ENCODE results near the gene ALPG.
"Not testable (repeated sequence)": the region's sequence is repeated elsewhere in the genome, so short reads cannot be mapped to it uniquely, and the experiment has no call there.

DNA sequence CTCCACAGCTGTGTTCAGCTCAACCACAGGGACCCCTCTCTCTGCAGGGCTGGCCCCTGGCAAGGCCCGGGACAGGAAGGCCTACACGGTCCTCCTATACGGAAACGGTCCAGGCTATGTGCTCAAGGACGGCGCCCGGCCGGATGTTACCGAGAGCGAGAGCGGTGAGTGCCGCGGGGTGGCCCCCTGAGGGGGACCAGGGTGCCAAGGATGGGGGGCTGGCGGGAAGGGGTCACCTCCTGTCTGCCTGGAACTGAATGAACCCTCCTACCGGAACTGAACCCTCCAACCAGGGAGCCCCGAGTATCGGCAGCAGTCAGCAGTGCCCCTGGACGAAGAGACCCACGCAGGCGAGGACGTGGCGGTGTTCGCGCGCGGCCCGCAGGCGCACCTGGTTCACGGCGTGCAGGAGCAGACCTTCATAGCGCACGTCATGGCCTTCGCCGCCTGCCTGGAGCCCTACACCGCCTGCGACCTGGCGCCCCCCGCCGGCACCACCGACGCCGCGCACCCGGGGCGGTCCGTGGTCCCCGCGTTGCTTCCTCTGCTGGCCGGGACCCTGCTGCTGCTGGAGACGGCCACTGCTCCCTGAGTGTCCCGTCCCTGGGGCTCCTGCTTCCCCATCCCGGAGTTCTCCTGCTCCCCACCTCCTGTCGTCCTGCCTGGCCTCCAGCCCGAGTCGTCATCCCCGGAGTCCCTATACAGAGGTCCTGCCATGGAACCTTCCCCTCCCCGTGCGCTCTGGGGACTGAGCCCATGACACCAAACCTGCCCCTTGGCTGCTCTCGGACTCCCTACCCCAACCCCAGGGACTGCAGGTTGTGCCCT lies 25.2 kb upstream of the ALPG start:
- TF ChIP-seq, protein P1, sequence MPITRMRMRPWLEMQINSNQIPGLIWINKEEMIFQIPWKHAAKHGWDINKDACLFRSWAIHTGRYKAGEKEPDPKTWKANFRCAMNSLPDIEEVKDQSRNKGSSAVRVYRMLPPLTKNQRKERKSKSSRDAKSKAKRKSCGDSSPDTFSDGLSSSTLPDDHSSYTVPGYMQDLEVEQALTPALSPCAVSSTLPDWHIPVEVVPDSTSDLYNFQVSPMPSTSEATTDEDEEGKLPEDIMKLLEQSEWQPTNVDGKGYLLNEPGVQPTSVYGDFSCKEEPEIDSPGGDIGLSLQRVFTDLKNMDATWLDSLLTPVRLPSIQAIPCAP (CRISPR knock-in tag; IDR thresholded peaks at IDR 0.05), result not testable (repeated sequence)
- TF ChIP-seq, protein P2, sequence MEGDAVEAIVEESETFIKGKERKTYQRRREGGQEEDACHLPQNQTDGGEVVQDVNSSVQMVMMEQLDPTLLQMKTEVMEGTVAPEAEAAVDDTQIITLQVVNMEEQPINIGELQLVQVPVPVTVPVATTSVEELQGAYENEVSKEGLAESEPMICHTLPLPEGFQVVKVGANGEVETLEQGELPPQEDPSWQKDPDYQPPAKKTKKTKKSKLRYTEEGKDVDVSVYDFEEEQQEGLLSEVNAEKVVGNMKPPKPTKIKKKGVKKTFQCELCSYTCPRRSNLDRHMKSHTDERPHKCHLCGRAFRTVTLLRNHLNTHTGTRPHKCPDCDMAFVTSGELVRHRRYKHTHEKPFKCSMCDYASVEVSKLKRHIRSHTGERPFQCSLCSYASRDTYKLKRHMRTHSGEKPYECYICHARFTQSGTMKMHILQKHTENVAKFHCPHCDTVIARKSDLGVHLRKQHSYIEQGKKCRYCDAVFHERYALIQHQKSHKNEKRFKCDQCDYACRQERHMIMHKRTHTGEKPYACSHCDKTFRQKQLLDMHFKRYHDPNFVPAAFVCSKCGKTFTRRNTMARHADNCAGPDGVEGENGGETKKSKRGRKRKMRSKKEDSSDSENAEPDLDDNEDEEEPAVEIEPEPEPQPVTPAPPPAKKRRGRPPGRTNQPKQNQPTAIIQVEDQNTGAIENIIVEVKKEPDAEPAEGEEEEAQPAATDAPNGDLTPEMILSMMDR (IDR thresholded peaks at IDR 0.05), result not testable (repeated sequence)
- not testable (repeated sequence) for TF ChIP-seq CREB1, CREM (CRISPR knock-in tag; IDR thresholded peaks at IDR 0.05)
- TF ChIP-seq, protein P3, sequence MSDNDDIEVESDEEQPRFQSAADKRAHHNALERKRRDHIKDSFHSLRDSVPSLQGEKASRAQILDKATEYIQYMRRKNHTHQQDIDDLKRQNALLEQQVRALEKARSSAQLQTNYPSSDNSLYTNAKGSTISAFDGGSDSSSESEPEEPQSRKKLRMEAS (CRISPR knock-in tag; IDR thresholded peaks at IDR 0.05), result not testable (repeated sequence)

All from WTC11 (cell line).